H9 (cell line): ENCODE measurements around the gene LYAR. TPM values are rescaled to one million over a fixed set of nuclear protein-coding genes. Genes with fewer than 3 reads are reported as not detected.

Experiments used
- DNase-seq: peaks from one replicate; pipeline ENCODE4 v3.0.0-alpha.2; 2017
- H2AFZ ChIP-seq: one replicate; pipeline ENCODE4 v1.6.1; 2013; ENCODE audit warnings: mild to moderate bottlenecking, low read length, control low read depth, moderate library complexity
- H2AK5ac ChIP-seq: 2 replicates; pipeline ENCODE4 v1.6.1; 2013; ENCODE audit warnings: low read length, control low read depth, mixed read lengths; ENCODE audit not compliant: insufficient read length
- H2BK120ac ChIP-seq: one replicate; pipeline ENCODE4 v1.6.1; 2013; ENCODE audit warnings: low read depth, mild to moderate bottlenecking, low read length, control low read depth, inconsistent platforms; ENCODE audit not compliant: poor library complexity, severe bottlenecking
- H2BK12ac ChIP-seq: 2 replicates; pipeline ENCODE4 v1.6.1; 2013; ENCODE audit warnings: low read length, control low read depth, mixed read lengths, low read depth; ENCODE audit not compliant: insufficient read length
- H2BK15ac ChIP-seq: 2 replicates; pipeline ENCODE4 v1.6.1; 2013; ENCODE audit warnings: low read depth, low read length, control low read depth
- H2BK20ac ChIP-seq: one replicate; pipeline ENCODE4 v1.6.1; 2013; ENCODE audit warnings: low read depth, mild to moderate bottlenecking, low read length, control low read depth, inconsistent platforms; ENCODE audit not compliant: poor library complexity, severe bottlenecking
- H2BK5ac ChIP-seq: 2 replicates; pipeline ENCODE4 v1.6.1; 2013; ENCODE audit warnings: low read length, control low read depth, mixed read lengths; ENCODE audit not compliant: insufficient read length
- H3K14ac ChIP-seq: 2 replicates; pipeline ENCODE4 v1.6.1; 2013; ENCODE audit warnings: low read length, control low read depth; ENCODE audit not compliant: insufficient read depth
- H3K18ac ChIP-seq: 2 replicates; pipeline ENCODE4 v1.6.1; 2013; ENCODE audit warnings: low read depth, mild to moderate bottlenecking, mixed read lengths, low read length, control low read depth; ENCODE audit not compliant: insufficient read length
- H3K23ac ChIP-seq: 2 replicates; pipeline ENCODE4 v1.6.1; 2013; ENCODE audit warnings: low read length, control low read depth, mixed read lengths, low read depth; ENCODE audit not compliant: insufficient read length
- H3K23me2 ChIP-seq: 2 replicates; pipeline ENCODE4 v1.6.1; 2013; ENCODE audit warnings: low read depth, mild to moderate bottlenecking, mixed read lengths, low read length, control low read depth; ENCODE audit not compliant: insufficient read length, poor library complexity, severe bottlenecking
- H3K27ac ChIP-seq: 2 replicates; pipeline ENCODE4 v1.5.1; 2013; ENCODE audit warnings: low read length, control low read depth, mixed read lengths, low read depth; ENCODE audit not compliant: insufficient read length
- H3K27me3 ChIP-seq: 2 replicates; pipeline ENCODE4 v1.6.1; 2013; ENCODE audit warnings: low read length, control low read depth, inconsistent platforms; ENCODE audit not compliant: insufficient read depth
- H3K4ac ChIP-seq: 2 replicates; pipeline ENCODE4 v1.6.1; 2013; ENCODE audit warnings: low read depth, mild to moderate bottlenecking, control low read depth, inconsistent platforms, low read length, moderate library complexity
- H3K4me1 ChIP-seq: 2 replicates; pipeline ENCODE4 v1.6.1; 2013; ENCODE audit warnings: low read length, control low read depth, inconsistent platforms; ENCODE audit not compliant: insufficient read depth
- H3K4me2 ChIP-seq: 2 replicates; pipeline ENCODE4 v1.6.1; 2013; ENCODE audit warnings: low read length, control low read depth, mixed read lengths; ENCODE audit not compliant: insufficient read length, insufficient read depth
- H3K56ac ChIP-seq: 2 replicates; pipeline ENCODE4 v1.6.1; 2013; ENCODE audit warnings: low read depth, mild to moderate bottlenecking, mixed read lengths, low read length, control low read depth; ENCODE audit not compliant: insufficient read length
- H3K79me1 ChIP-seq: 2 replicates; pipeline ENCODE4 v1.6.1; 2013; ENCODE audit warnings: low read depth, mild to moderate bottlenecking, moderate library complexity, low read length, control low read depth, inconsistent platforms; ENCODE audit not compliant: insufficient read depth, poor library complexity, severe bottlenecking
- H3K79me2 ChIP-seq: 2 replicates; pipeline ENCODE4 v1.6.1; 2013; ENCODE audit warnings: low read length, control low read depth, inconsistent platforms; ENCODE audit not compliant: insufficient read depth
- H3K9ac ChIP-seq: 2 replicates; pipeline ENCODE4 v1.6.1; 2013; ENCODE audit warnings: low read length, control low read depth, mixed read lengths; ENCODE audit not compliant: insufficient read length; ENCODE audit errors: extremely low read depth
- H3K9me3 ChIP-seq: one replicate; pipeline ENCODE4 v1.6.1; 2013; ENCODE audit warnings: low read depth, low read length, inconsistent platforms; ENCODE audit not compliant: control insufficient read depth
- H3T11ph ChIP-seq: one replicate; pipeline ENCODE4 v1.6.1; 2013; ENCODE audit warnings: mild to moderate bottlenecking, low read length, control low read depth, inconsistent platforms
- H4K20me1 ChIP-seq: one replicate; pipeline ENCODE4 v1.6.1; 2013; ENCODE audit not compliant: control insufficient read depth, insufficient read length, insufficient read depth
- H4K5ac ChIP-seq: 2 replicates; pipeline ENCODE4 v1.6.1; 2013; ENCODE audit warnings: low read depth, mild to moderate bottlenecking, mixed read lengths, low read length, control low read depth; ENCODE audit not compliant: insufficient read length
- H4K8ac ChIP-seq: replicated peaks from 2 replicates; pipeline ENCODE4 v1.6.1; 2013; ENCODE audit warnings: low read length, control low read depth, mixed read lengths, low read depth; ENCODE audit not compliant: insufficient read length
- H4K91ac ChIP-seq: 2 replicates; pipeline ENCODE4 v1.6.1; 2013; ENCODE audit warnings: low read depth, mild to moderate bottlenecking, moderate library complexity, mixed read lengths, low read length, control low read depth; ENCODE audit not compliant: insufficient read length
- H3K27ac Mint-ChIP-seq, 3 experiments: 2 replicates in 2 of 3; 3 replicates in 1 of 3; pipeline ENCODE4 v1.8.0; 2020 to 2021; ENCODE audit warnings: mixed read lengths in 3 of 3, mild to moderate bottlenecking in 1 of 3, moderate library complexity in 1 of 3
- H3K27me3 Mint-ChIP-seq: 2 replicates; pipeline ENCODE4 v1.8.0; 2021; ENCODE audit warnings: low read depth, mild to moderate bottlenecking, moderate library complexity, mixed read lengths
- H3K36me3 Mint-ChIP-seq, 3 experiments: 2 replicates in 2 of 3; 3 replicates in 1 of 3; pipeline ENCODE4 v1.8.0; 2020 to 2021; ENCODE audit warnings: low read depth in 3 of 3, mixed read lengths in 3 of 3; ENCODE audit not compliant: insufficient read depth in 1 of 3
- H3K4me1 Mint-ChIP-seq, 2 experiments: 2 replicates each; pipeline ENCODE4 v1.8.0; 2020; ENCODE audit warnings: mixed read lengths in 2 of 2
- H3K4me3 Mint-ChIP-seq, 2 experiments: 2 replicates in 1 of 2; 3 replicates in 1 of 2; pipeline ENCODE4 v1.8.0; 2020 to 2021; ENCODE audit warnings: mild to moderate bottlenecking in 2 of 2, mixed read lengths in 2 of 2, moderate library complexity in 1 of 2
- H3K9me3 Mint-ChIP-seq, 2 experiments: 2 replicates in 1 of 2; 3 replicates in 1 of 2; pipeline ENCODE4 v1.8.0; 2020; ENCODE audit warnings: mild to moderate bottlenecking in 2 of 2, mixed read lengths in 2 of 2, moderate library complexity in 1 of 2
- CTCF ChIP-seq: fragments of 200-600 bp; sonication (generic); conservative IDR thresholded peaks from 3 replicates; pipeline ENCODE4 v1.8.0; 2021; ENCODE audit warnings: antibody characterized with exemption, mild to moderate bottlenecking
- total RNA-seq: library from RNA; stranded (reverse); gene quantifications from 2 replicates; pipeline ENCODE4 v1.2.1, GENCODE V29; 2021

Gene LYAR
- total RNA-seq, 1 experiment from 2014 or later = 50.9 TPM

DNA sequence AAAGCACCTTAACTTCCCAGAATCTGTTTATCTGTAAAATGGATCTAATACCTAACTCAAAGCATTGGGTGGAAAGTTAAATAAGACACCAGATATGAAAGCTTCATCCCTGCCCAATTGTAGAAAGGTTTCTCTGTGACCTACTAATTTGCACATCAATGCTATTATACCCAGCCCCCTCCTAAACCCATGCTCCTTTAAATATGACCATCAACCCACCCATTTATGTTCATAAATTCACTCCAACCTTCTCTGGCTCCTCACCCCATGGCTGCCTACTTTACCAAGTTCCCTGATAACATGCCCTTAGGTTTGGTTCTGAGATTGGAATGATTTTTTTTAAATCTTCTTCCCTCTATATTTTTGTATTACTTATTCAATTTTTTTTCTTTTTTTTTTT lies 1.9 kb downstream of the LYAR start:
- no peaks in the 10 kb centered on the region for H3K27me3 Mint-ChIP-seq
- Histone ChIP-seq H4K8ac (no peak overlapping the region), H3K18ac (no peak overlapping the region), H3K56ac (no peak overlapping the region), H3K27me3 (no peaks in the 10 kb centered on the region), H2AFZ (no peak overlapping the region), H3K4ac (no peak overlapping the region), H2BK12ac (no peak overlapping the region), H3K79me1 (peaks cover 10% of the 10 kb centered on the region), H4K91ac (no peak overlapping the region), H3K14ac (no peak overlapping the region), H3K9me3 (no peaks in the 10 kb centered on the region), H4K20me1 (no peaks in the 10 kb centered on the region), H2BK20ac (no peak overlapping the region), H3T11ph (no peak overlapping the region), H3K23me2 (peaks cover 8% of the 10 kb centered on the region), H3K23ac (no peak overlapping the region), H2BK5ac (no peak overlapping the region), H4K5ac (no peak overlapping the region), H2BK15ac (no peak overlapping the region), H3K27ac (no peak overlapping the region), H3K4me1 (no peaks in the 10 kb centered on the region), H2AK5ac (no peak overlapping the region), H3K79me2 (peaks cover 18% of the 10 kb centered on the region; the same call in 1 of the 2 replicates), H3K4me2 (no peak overlapping the region), H3K9ac (no peak overlapping the region), H2BK120ac (no peak overlapping the region)
- DNase-seq = no peak
- no peak overlapping the region for H3K27ac Mint-ChIP-seq
- TF ChIP-seq CTCF = no peak
- H3K4me1 Mint-ChIP-seq = peaks cover 24 to 31% of the 10 kb centered on the region in 2 experiments
- H3K4me3 Mint-ChIP-seq = peak overlapping the region; percentile 28 to 62; a peak in 3 of 5 replicates
- H3K9me3 Mint-ChIP-seq = no peaks in the 10 kb centered on the region
- peaks cover 5 to 40% (median 32%) of the 10 kb centered on the region in 3 experiments; a peak in 5 of 7 replicates for H3K36me3 Mint-ChIP-seq
